Activated CD4-positive, CD25-positive, alpha-beta regulatory T cell treated with anti-CD3 and anti-CD28 coated beads, Interleukin-2, amount 50 U/mL, for 24 hours (primary cell): Measurements from ENCODE around the gene MUC5AC.
"Not testable (repeated sequence)": the region's sequence is repeated elsewhere in the genome, so short reads cannot be mapped to it uniquely, and the experiment has no call there.

ENCODE experiments used
- ATAC-seq, 2 donors: fragments of 150-1000 bp; cut with Tn5 transposase; one replicate each; pipeline ENCODE4 v1.10.0; 2021; ENCODE audit warnings: mild to moderate bottlenecking in 1 of 2, moderate library complexity in 1 of 2

MUC5AC gene

GRCh38 chr11:1150769-1151365 lies 6.9 kb upstream of the MUC5AC start:
- no peak for ATAC-seq

GRCh38 chr11:1151366-1152315 lies 6.1 kb upstream of the MUC5AC start:
- ATAC-seq: peak in 1 of 2 donors; percentile 14

- peak in 1 of 2 donors; percentile 42 for ATAC-seq
These were observed 5.2 kb upstream of the MUC5AC start for GRCh38 chr11:1152316-1153104.

- ATAC-seq: peak in 1 of 2 donors; percentile 23
These were observed 4.4 kb upstream of the MUC5AC start for GRCh38 chr11:1153105-1153950.

DNA sequence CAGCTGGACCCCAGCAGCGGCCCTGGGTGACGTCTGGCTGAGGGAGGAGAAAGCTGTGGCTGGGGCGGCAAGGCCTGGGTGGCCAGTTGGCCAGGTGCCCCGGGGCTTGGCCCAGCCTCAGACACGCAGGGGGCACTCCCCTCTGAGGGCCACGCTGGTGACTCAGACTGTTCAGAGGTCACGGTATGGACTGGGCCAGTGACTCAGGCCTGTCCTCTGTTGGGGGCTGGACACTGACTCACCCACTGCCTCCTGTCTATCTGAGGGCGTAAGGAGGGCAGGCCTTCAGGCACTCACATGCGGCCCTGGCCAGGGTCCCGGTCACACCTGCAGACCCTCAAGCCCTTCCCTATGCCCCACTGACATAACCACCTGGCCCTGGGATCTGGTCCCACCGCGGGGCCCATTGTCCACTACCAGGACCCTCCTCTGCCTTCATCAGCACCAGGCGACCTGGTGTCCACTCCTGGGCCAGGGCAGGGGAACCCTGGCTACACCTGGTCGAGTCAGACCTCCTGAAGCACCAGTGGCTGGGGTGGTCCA lies 3.7 kb upstream of the MUC5AC start:
- peak in 1 of 2 donors; percentile 15 for ATAC-seq

GRCh38 chr11:1154656-1155055 lies 3.1 kb upstream of the MUC5AC start:
- ATAC-seq: not testable (repeated sequence)

DNA sequence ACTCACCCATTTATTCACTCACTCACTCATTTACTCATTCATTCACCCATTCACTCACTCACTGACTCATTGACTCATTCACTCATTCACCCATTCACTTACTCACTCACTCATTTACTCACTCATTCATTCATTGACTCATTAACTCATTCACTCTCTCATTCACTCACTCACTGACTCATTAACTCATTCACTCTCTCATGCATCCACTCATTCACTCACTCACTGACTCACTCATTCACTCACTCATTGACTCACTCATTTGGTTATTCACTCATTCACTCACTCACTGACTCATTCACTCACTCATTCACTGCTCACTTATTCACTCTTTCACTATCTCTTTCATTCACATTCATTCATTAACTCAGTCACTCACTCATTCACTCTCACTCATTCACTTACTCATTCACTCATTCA lies 2.5 kb upstream of the MUC5AC start:
- no peak for ATAC-seq

DNA sequence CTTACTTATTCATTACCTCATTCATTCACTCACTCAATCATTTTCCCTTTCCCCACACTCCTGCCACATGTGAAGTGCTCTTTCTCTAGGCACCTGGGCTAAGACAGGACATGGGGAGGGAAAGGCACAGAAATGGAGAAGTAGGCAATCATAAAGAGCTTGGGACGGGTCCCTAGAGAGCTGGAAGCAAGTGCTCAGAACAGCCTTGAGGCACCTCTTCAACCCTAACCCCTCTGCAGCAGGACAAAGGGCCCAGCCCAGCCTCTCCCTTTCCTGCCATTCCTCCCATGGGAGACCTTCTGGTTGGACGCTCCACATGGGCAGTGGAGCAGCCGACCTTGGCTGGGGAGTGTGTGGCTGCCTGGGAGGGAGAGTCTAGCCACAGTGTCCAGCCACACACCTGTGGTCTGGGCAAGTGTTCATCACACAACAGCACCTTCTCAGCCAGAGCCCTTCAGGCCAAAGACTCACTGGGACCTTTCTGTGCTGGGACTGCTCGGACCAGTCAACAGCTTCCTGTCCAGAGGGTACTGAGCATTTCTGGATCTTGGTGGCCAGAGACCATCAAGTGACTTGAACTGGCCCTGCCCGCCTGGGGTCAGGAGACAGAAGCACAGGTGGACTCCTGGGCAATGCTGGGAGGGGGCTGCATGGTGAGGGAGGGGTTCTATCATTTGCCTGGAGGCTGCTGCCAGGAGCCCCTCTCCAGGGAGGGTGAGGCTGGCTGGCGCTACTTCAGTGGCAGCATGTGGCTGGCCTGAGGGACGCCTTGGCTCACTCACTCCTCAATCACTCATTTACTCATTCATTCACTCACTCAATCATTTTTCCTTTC lies 1.0 kb upstream of the MUC5AC start:
- no peak for ATAC-seq

GRCh38 chr11:1157341-1157644 lies 460 bp upstream of the MUC5AC start:
- ATAC-seq: no peak

DNA sequence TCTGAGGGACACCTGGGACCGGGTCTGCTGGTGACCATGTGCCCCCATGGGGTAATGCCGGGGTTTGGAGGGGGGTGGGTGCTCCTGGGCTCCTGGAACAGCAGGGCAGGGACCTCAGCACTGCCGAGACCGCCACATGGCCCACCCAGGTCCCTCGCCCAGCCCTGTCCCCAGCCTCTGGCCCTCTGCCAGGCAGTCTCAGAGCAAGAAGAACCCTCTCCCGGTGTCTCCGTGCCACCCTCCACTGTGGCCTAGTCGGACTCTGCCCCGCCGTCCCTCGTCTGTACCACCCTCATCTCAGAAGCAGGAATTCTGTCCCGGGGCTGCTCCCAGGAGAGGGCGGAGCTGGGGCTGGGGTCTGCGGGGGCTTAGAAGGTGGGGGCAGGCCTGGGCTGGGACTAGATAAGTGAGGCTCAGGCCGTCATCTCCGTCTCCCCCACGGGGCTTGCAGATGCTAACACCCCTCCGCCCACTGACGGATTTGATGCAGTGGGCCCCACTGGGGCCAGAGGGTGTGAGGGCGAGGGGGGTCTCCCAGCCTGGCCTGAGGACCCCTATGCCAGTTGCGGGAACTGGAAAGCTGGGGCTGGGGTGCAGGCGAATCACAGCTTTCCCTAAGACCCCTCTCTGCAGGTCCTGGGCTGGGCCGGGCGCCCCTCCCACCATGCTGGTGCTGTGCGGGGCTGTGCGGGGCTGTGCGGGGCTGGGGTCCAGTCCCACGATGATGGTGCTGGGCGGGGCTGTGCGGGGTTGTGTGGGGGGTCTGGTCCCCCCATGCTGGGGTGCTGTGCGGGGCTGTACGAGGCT lies 1.1 kb downstream of the MUC5AC start:
- ATAC-seq: no peak

GRCh38 chr11:1159488-1160220 lies 1.9 kb downstream of the MUC5AC start:
- not testable (repeated sequence) for ATAC-seq

GRCh38 chr11:1160231-1161101 lies 2.7 kb downstream of the MUC5AC start:
- no peak for ATAC-seq

GRCh38 chr11:1161410-1162137 lies 3.8 kb downstream of the MUC5AC start:
- ATAC-seq: no peak

DNA sequence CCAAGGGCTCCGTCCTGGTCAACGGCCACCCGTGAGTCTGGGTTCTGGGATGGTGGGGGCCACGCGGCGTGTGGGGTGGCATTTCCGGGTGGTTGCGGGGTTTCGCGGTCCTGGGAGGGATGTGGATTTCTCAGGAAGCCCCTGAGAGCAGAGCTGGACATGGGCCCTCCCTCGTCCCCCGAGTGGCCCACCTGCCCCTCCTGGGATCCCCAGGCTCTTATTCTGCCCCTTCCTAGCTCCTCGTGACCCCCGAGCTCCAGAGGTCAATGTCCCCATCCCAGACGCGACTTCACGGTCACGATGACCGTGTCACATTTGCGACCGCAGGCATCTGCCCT lies 4.4 kb downstream of the MUC5AC start:
- ATAC-seq: no peak

GRCh38 chr11:1162491-1163311 lies 4.9 kb downstream of the MUC5AC start:
- no peak for ATAC-seq

DNA sequence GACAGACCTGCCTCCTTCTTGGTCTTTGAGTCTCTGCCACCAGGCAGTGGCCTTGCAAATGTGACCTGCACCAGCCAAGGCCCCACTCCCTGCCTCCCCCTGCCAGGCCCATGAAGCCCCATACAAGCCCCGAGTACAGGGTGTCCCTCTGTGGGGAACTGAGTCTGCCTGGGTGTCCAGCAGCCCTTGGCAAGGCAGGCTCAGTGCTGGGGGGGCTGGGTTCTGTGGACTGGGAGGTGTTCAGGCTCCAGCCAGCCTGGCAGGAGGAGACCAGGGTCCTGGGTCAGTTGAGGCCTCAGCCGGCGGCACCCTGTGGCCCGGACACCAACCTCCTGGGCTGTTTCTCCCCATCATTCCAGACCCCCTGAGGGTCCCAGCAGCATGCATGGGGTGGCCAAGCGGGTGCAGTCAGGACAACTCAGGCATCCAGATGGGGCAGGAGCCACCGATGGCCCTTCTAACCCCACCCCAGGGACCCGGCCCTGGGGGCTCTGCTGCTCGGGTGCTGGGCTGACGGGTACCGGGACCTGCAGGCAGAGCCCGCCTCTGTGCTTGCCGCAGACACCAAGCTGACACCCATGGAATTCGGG lies 5.7 kb downstream of the MUC5AC start:
- no peak for ATAC-seq
